Lower leg skin (tissue), 4 donors: ENCODE data around the gene AWAT2. TPM values are rescaled to one million over a fixed set of nuclear protein-coding genes. Genes with fewer than 3 reads are reported as not detected.

Experiments
- DNase-seq, 2 donors: peaks; one replicate each; pipeline ENCODE4 v3.0.0-alpha.2; 2019; ENCODE audit warnings: low spot score in 2 of 2
- H3K4me3 ChIP-seq: fragments of 200-600 bp; sonication (generic); 2 replicates; pipeline ENCODE4 v1.5.1; 2017; ENCODE audit warnings: mild to moderate bottlenecking, low read depth; ENCODE audit not compliant: poor library complexity, severe bottlenecking
- POLR2A ChIP-seq, 2 donors: fragments of 450-650 bp; IDR thresholded peaks; one replicate each; pipeline ENCODE4 v1.6.1; 2016 to 2017; ENCODE audit warnings: antibody characterized with exemption in 2 of 2, mild to moderate bottlenecking in 1 of 2, moderate library complexity in 1 of 2
- WGBS, 2 donors: methylation state at CpG; one replicate each; pipeline ENCODE4 v1.1.5; 2018; 5-methylcytosine and 5-hydroxymethylcytosine counted together
- intact Hi-C: fragments of 100-400 bp; cut with DNase I; formaldehyde crosslinking; loops from one replicate; pipeline ENCODE4 v1.15.0; 2023; ENCODE audit warnings: low total_unique reads
- total RNA-seq, 4 donors: library from RNA; depleted of rRNA; stranded (reverse); fragments of >200 nt; gene quantifications; one replicate each; pipeline ENCODE4 v1.1.0, GENCODE V29; 2016
- TF ChIP-seq, protein P1 (sequence below), 3 donors: fragments of 450-650 bp; IDR thresholded peaks; one replicate each; pipeline ENCODE4 v1.5.1; 2016; ENCODE audit warnings: antibody characterized with exemption in 3 of 3, mild to moderate bottlenecking in 3 of 3, moderate library complexity in 2 of 3

The AWAT2 gene
- total RNA-seq, 4 donors from 2014 or later = 0.88 to 10.8 (median 6.3) TPM

DNA sequence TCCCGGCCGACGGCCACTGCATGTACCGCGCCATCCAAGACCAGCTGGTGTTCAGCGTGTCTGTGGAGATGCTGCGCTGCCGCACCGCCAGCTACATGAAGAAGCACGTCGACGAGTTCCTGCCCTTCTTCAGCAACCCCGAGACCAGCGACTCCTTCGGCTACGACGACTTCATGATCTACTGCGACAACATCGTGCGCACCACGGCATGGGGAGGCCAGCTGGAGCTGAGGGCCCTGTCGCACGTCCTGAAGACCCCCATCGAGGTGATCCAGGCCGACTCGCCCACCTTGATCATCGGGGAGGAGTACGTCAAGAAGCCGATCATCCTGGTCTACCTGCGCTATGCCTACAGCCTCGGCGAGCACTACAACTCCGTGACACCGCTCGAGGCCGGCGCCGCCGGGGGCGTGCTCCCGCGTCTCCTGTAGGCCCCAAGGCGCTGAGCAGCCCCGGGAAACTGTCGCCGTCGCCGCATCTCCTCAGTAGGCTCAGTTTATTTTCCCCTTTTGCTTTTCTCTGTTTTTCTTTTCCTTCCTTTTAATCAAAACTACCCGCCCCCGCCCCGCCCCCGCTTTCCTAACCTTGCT is 13.3 kb upstream of the AWAT2 start:
- no peak for DNase-seq
- WGBS, 2 donors = 88 to 96% methylated on average over 12 to 52 of the region's 52 CpGs
- intact Hi-C loops = no loop called here
- H3K4me3 ChIP-seq = no peak overlapping the region
- TF ChIP-seq, protein P1, sequence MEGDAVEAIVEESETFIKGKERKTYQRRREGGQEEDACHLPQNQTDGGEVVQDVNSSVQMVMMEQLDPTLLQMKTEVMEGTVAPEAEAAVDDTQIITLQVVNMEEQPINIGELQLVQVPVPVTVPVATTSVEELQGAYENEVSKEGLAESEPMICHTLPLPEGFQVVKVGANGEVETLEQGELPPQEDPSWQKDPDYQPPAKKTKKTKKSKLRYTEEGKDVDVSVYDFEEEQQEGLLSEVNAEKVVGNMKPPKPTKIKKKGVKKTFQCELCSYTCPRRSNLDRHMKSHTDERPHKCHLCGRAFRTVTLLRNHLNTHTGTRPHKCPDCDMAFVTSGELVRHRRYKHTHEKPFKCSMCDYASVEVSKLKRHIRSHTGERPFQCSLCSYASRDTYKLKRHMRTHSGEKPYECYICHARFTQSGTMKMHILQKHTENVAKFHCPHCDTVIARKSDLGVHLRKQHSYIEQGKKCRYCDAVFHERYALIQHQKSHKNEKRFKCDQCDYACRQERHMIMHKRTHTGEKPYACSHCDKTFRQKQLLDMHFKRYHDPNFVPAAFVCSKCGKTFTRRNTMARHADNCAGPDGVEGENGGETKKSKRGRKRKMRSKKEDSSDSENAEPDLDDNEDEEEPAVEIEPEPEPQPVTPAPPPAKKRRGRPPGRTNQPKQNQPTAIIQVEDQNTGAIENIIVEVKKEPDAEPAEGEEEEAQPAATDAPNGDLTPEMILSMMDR (IDR thresholded peaks at IDR 0.05) = no peak
- TF ChIP-seq POLR2A (IDR thresholded peaks at IDR 0.05) = no peak

DNA sequence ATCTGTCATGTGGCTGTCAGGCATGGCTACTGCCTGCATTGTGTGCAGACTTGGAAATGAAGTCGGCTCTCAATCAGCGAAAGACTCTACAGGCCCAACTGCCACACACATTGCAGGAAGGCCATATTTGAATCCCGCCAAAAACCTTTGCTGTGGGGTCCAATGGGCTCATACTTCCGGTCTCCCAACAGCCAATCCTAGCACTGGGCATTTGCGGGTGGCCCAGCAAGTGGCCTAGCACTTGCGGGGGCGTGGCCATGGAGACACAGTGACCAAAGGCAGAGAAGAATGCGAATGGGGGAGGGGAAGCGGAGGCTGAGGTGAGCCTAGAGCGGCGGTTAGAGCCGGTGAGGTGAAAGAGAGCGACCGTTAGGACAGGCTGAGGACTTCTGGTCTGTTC is 12.3 kb upstream of the AWAT2 start, which contains the start of gene OTUD6A:
Gene OTUD6A, plus strand, starts transcription at position 382 of the 400 bp plus-strand sequence. CDS start 68 bp downstream, outside the sequence.
- no peak for DNase-seq
- no peak for TF ChIP-seq POLR2A (IDR thresholded peaks at IDR 0.05)
- TF ChIP-seq, protein P1 (IDR thresholded peaks at IDR 0.05) = no peak
- intact Hi-C loops = no loop called here
- 90 to 96% methylated on average over 13 to 14 of the region's 14 CpGs for WGBS, 2 donors
- no peak within 1 kb of the TSS for H3K4me3 ChIP-seq

DNA sequence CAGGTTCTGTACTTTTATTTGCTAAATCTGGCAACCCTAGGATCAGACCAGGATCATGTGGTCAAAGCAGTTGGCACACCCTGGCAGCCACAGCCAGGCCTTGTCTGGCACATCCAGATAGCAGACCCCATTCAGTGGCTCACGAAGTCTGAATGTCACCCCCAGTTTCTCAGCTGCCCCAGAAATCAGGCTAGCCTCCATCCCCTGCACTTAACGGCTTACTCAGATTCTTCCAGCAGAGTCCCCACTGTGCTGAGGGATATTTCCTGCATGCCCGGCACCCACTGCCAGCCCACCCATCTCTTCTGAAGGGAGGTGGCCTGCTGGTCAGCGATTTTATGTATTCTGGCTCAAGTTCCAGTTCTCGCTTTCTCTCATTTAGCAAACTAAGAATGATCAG is 4.7 kb upstream of the AWAT2 start:
- WGBS, 2 donors = 71 to 86% methylated on average over 5 of the region's 5 CpGs
- H3K4me3 ChIP-seq = no peak overlapping the region
- DNase-seq = peak in 1 of 2 donors; percentile 50
- intact Hi-C loops = no loop called here
- TF ChIP-seq, protein P1 (IDR thresholded peaks at IDR 0.05) = no peak
- no peak for TF ChIP-seq POLR2A (IDR thresholded peaks at IDR 0.05)

DNA sequence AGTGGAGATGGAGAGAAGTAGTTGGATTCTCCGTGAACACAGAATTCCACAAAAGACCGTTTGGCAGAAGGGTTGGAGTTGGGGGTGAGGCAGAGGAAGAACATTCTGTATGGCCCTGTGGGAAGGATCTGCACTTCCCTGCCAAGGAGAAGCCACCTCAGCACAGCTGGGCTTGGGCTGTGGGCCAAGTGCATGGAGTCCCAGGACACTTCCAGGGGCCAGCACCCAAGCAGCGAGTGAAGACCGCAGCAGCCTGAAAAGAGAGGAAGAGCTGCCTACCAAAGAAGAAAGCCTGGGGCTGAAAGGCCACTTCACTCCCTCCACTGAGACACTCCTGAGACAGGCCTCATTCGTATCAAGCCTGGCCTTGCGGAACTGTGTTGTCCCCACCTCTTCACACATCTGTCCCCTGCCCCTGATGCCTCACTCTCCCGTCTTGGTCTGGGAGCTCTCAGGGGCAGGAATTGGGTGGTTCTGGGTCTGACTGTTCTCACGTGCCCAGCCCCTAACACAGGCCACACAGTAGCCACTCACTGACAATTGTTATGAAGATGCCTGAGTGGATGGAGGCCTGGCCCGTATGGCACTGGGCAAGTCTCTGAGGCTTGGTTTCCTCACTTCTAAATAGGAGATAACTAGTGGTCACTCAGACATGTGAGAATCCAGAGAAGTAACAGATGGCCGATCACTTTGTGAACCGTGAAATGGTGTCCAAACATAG is 3.3 kb upstream of the AWAT2 start:
- peak in 1 of 2 donors; percentile 74 for DNase-seq
- WGBS, 2 donors = 64 to 88% methylated on average over 9 to 11 of the region's 11 CpGs
- intact Hi-C loops = no loop called here
- TF ChIP-seq, protein P1 (IDR thresholded peaks at IDR 0.05) = no peak
- TF ChIP-seq POLR2A (IDR thresholded peaks at IDR 0.05) = no peak
- H3K4me3 ChIP-seq = no peak overlapping the region

DNA sequence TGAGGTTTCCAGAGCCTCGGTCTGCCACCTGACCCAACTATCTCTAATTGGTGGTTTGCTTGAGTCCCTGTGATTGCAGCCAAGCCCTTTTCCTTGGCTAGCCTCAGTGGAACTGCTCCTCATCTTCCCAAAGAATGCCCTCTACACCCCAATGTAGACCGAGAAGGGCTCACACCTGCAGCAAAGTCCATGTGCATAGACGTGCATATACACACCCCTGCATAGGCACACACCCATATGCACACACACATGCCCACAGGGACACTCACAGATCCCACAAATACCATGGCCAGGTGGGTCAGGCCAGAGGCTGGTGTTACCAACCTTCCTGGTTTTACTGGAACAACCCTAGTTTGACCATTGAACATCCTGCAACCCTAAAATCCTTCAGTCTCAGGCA is 332 bp downstream of the AWAT2 start:
- intact Hi-C loops = no loop called here
- TF ChIP-seq, protein P1 (IDR thresholded peaks at IDR 0.05) = no peak
- no peak for TF ChIP-seq POLR2A (IDR thresholded peaks at IDR 0.05)
- DNase-seq = peak in 1 of 2 donors; percentile 56
- no peak overlapping the region for H3K4me3 ChIP-seq
- 79 to 96% methylated on average over 3 of the region's 3 CpGs for WGBS, 2 donors
